A673 (cell line): ENCODE results near the gene CCN5.

Experiments
- CTCF ChIP-seq: fragments of 300-800, 200-600 bp; sonication (generic); conservative IDR thresholded peaks from 2 replicates; pipeline ENCODE4 v1.5.1; 2017; ENCODE audit warnings: low read depth, mild to moderate bottlenecking, antibody characterized with exemption, low read length, moderate library complexity, mixed read lengths
- EZH2 ChIP-seq: fragments of 200-600 bp; sonication (generic); IDR thresholded peaks from 2 replicates; pipeline ENCODE4 v1.6.1; 2017; ENCODE audit warnings: borderline replicate concordance, low read depth, mild to moderate bottlenecking, mixed read lengths, antibody characterized with exemption, low read length; ENCODE audit not compliant: poor library complexity, severe bottlenecking

- no peak for TF ChIP-seq CTCF
- TF ChIP-seq EZH2, result no peak
These were observed 5.4 kb downstream of the CCN5 start for GRCh38 chr20:44720621-44720996.
